Measurements from ENCODE around the gene ARHGEF4. TPM values are rescaled to one million over a fixed set of nuclear protein-coding genes. Genes with fewer than 3 reads are reported as not detected.
A peak's percentile ranks its signal among the peaks of the same experiment; 100 is the strongest.

ARHGEF4 gene
- total RNA-seq, 1 donor from 2014 or later: 4.8 TPM

DNA sequence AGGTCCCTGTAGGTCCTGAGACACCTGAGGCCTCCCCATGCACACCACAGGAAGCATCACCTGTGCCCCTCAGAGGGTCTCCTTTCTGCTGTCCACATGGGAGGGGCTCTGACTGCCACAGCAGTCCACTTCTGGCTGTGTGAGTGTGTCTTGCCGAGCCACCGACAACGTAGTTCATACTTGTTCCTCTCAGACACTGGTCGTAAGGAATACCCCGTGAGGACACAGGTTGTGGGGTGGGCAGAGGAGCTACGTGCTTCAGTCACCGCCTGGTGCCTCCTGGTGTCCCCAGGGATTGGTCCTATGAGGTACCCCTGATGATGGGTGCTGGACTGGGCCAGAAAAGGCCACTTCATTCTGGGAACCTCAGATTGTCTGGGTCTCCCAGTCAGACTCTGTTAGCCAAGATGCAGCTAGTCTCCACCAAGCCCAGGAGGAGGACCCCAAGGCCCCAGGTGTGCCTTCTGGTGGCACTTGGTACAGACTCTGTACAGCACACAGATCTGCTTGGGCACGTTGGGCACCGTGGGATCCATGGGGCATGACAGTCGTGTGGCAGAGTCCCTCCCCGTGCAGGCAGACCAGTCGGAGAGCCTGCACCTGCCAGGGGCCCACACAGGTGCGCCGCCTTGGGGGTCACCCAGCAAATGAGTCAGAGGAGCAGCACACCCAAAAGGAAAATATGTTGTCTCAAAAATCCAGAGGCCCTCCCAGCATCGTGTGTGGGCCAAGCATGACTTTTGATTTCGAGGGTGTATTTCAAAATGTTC lies 2.5 kb downstream of the ARHGEF4 start:
- H2AFZ ChIP-seq (ENCODE audit: low read depth, low read length): no peak overlapping the region
- no peaks in the 10 kb centered on the region for H3K9me3 ChIP-seq (ENCODE audit: insufficient read depth, low read depth, low read length)
- no peaks in the 10 kb centered on the region for H3K9me3 Mint-ChIP-seq (ENCODE audit: unreplicated experiment)
- no peak overlapping the region for H3K27ac Mint-ChIP-seq (ENCODE audit: unreplicated experiment)
- H4K20me1 ChIP-seq (ENCODE audit: insufficient read depth, low read length): no peaks in the 10 kb centered on the region
- H3K79me2 ChIP-seq (ENCODE audit: insufficient read depth, low read length): no peaks in the 10 kb centered on the region
- no peak for FAIRE-seq
- H3K36me3 Mint-ChIP-seq (ENCODE audit: low read depth, unreplicated experiment): no peaks in the 10 kb centered on the region
- H3K27me3 ChIP-seq (ENCODE audit: insufficient read depth, low read length): peaks cover 37% of the 10 kb centered on the region
- H3K4me3 Mint-ChIP-seq (ENCODE audit: unreplicated experiment): no peak overlapping the region
- H3K4me3 ChIP-seq (ENCODE audit: insufficient read depth, low read depth, low read length): no peak overlapping the region
- no peak overlapping the region for H3K4me2 ChIP-seq (ENCODE audit: low read length)
- no peaks in the 10 kb centered on the region for H3K36me3 ChIP-seq (ENCODE audit: insufficient read depth, low read length)
- TF ChIP-seq, protein P1, sequence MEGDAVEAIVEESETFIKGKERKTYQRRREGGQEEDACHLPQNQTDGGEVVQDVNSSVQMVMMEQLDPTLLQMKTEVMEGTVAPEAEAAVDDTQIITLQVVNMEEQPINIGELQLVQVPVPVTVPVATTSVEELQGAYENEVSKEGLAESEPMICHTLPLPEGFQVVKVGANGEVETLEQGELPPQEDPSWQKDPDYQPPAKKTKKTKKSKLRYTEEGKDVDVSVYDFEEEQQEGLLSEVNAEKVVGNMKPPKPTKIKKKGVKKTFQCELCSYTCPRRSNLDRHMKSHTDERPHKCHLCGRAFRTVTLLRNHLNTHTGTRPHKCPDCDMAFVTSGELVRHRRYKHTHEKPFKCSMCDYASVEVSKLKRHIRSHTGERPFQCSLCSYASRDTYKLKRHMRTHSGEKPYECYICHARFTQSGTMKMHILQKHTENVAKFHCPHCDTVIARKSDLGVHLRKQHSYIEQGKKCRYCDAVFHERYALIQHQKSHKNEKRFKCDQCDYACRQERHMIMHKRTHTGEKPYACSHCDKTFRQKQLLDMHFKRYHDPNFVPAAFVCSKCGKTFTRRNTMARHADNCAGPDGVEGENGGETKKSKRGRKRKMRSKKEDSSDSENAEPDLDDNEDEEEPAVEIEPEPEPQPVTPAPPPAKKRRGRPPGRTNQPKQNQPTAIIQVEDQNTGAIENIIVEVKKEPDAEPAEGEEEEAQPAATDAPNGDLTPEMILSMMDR (IDR thresholded peaks at IDR 0.05; ENCODE audit: insufficient read depth, low read depth, low read length): no peak
- TF ChIP-seq EZH2 (IDR thresholded peaks at IDR 0.05; ENCODE audit: insufficient read depth, low read length): no peak
- H3K4me1 Mint-ChIP-seq (ENCODE audit: low read depth, unreplicated experiment): peaks cover 7% of the 10 kb centered on the region
- no peak for DNase-seq (ENCODE audit: low read depth)
- peaks cover 8% of the 10 kb centered on the region for H3K4me1 ChIP-seq (ENCODE audit: insufficient read depth, low read length)
- no peak overlapping the region for H3K9ac ChIP-seq (ENCODE audit: low read length)
- no peak overlapping the region for H3K27ac ChIP-seq (ENCODE audit: low read depth, low read length)
- peaks cover 54% of the 10 kb centered on the region for H3K27me3 Mint-ChIP-seq (ENCODE audit: low read depth, unreplicated experiment)

DNA sequence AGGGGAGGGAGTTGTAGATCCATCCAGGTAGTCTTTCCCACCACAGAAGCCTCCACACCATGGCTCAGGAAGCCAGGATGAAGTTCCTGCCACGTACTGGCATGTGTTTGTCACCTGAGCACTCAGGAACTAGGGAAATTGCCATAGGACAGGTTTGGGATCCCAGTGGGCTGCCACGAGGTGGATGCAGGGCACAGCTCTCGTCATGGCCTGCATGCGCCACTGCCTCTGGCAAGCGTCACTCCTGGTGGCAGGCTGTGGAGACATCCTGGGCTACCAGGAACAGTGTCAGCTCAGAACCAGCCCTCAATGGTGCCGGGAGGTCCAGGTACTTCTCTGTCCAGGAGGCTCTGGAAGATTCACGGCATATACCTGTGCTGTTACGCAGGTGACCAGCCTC lies 3.8 kb downstream of the ARHGEF4 start:
- Histone ChIP-seq H3K9me3 (ENCODE audit: insufficient read depth, low read depth, low read length) (no peaks in the 10 kb centered on the region), H3K36me3 (ENCODE audit: insufficient read depth, low read length) (no peaks in the 10 kb centered on the region), H3K4me1 (ENCODE audit: insufficient read depth, low read length) (no peaks in the 10 kb centered on the region), H3K79me2 (ENCODE audit: insufficient read depth, low read length) (no peaks in the 10 kb centered on the region), H3K27me3 (ENCODE audit: insufficient read depth, low read length) (peaks cover 37% of the 10 kb centered on the region), H3K27ac (ENCODE audit: low read depth, low read length) (no peak overlapping the region), H3K9ac (ENCODE audit: low read length) (no peak overlapping the region), H4K20me1 (ENCODE audit: insufficient read depth, low read length) (no peaks in the 10 kb centered on the region), H3K4me3 (ENCODE audit: insufficient read depth, low read depth, low read length) (no peak overlapping the region), H3K4me2 (ENCODE audit: low read length) (no peak overlapping the region), H2AFZ (ENCODE audit: low read depth, low read length) (no peak overlapping the region)
- Mint-ChIP-seq H3K9me3 (ENCODE audit: unreplicated experiment) (no peaks in the 10 kb centered on the region), H3K27ac (ENCODE audit: unreplicated experiment) (no peak overlapping the region), H3K4me3 (ENCODE audit: unreplicated experiment) (no peak overlapping the region), H3K36me3 (ENCODE audit: low read depth, unreplicated experiment) (no peaks in the 10 kb centered on the region), H3K4me1 (ENCODE audit: low read depth, unreplicated experiment) (peaks cover under 1% of the 10 kb centered on the region), H3K27me3 (ENCODE audit: low read depth, unreplicated experiment) (peaks cover 55% of the 10 kb centered on the region)
- no peak for FAIRE-seq
- TF ChIP-seq EZH2 (IDR thresholded peaks at IDR 0.05; ENCODE audit: insufficient read depth, low read length): no peak
- TF ChIP-seq, protein P1 (IDR thresholded peaks at IDR 0.05; ENCODE audit: insufficient read depth, low read depth, low read length): no peak
- no peak for DNase-seq (ENCODE audit: low read depth)

DNA sequence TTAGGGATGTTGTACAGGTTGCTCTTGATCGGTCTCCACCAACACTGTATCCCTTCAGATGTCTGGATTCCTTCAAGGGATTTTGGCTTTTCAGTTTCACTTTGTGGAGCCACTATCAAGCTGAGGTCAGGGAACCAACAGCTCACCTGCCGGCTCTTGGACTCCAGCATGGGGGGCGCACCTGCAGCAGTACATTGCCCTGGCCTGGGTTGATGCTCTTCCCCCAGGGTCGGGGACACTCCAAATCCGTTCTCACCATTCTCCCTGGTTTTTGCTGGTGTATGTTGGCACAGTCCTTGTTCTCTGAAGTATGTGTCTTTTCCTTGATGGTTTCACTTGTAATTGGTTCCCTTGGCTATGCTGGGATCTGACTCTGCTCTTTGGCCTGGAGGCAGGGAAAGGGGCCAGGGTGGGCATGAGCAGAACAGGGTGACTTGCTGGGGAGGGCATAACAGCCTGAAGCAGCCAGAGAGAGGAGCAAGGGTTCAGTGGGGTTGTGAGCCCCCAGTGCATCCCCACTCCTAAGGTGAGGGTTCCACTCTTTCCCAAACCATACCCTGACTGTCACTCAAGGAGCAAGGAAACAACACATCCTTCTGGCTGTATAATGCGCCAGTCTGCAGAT lies 5.1 kb downstream of the ARHGEF4 start:
- H3K79me2 ChIP-seq (ENCODE audit: insufficient read depth, low read length): no peaks in the 10 kb centered on the region
- no peaks in the 10 kb centered on the region for H3K36me3 Mint-ChIP-seq (ENCODE audit: low read depth, unreplicated experiment)
- no peak overlapping the region for H3K9ac ChIP-seq (ENCODE audit: low read length)
- peaks cover 9% of the 10 kb centered on the region for H3K4me1 ChIP-seq (ENCODE audit: insufficient read depth, low read length)
- no peak for FAIRE-seq
- H3K9me3 Mint-ChIP-seq (ENCODE audit: unreplicated experiment): no peaks in the 10 kb centered on the region
- no peak overlapping the region for H2AFZ ChIP-seq (ENCODE audit: low read depth, low read length)
- no peaks in the 10 kb centered on the region for H3K9me3 ChIP-seq (ENCODE audit: insufficient read depth, low read depth, low read length)
- no peak overlapping the region for H3K4me3 ChIP-seq (ENCODE audit: insufficient read depth, low read depth, low read length)
- DNase-seq (ENCODE audit: low read depth): no peak
- no peak overlapping the region for H3K4me3 Mint-ChIP-seq (ENCODE audit: unreplicated experiment)
- H3K27ac ChIP-seq (ENCODE audit: low read depth, low read length): no peak overlapping the region
- peak overlapping the region; percentile 3 for H3K27ac Mint-ChIP-seq (ENCODE audit: unreplicated experiment)
- H3K27me3 ChIP-seq (ENCODE audit: insufficient read depth, low read length): peaks cover 33% of the 10 kb centered on the region
- no peaks in the 10 kb centered on the region for H4K20me1 ChIP-seq (ENCODE audit: insufficient read depth, low read length)
- no peaks in the 10 kb centered on the region for H3K36me3 ChIP-seq (ENCODE audit: insufficient read depth, low read length)
- peaks cover 10% of the 10 kb centered on the region for H3K4me1 Mint-ChIP-seq (ENCODE audit: low read depth, unreplicated experiment)
- peaks cover 58% of the 10 kb centered on the region for H3K27me3 Mint-ChIP-seq (ENCODE audit: low read depth, unreplicated experiment)
- TF ChIP-seq, protein P1 (IDR thresholded peaks at IDR 0.05; ENCODE audit: insufficient read depth, low read depth, low read length): no peak
- no peak for TF ChIP-seq EZH2 (IDR thresholded peaks at IDR 0.05; ENCODE audit: insufficient read depth, low read length)
- H3K4me2 ChIP-seq (ENCODE audit: low read length): no peak overlapping the region

All from astrocyte (in vitro differentiated cells and primary cell).